HFF-Myc (cell line): ENCODE results near the gene FCHSD1.
A peak's percentile ranks its signal among the peaks of the same experiment; 100 is the strongest.

Experiments
- DNase-seq: peaks from one replicate; pipeline ENCODE4 v3.0.0-alpha.2; 2011; ENCODE audit warnings: low read depth; ENCODE audit errors: extremely low read depth
- H3K4me3 ChIP-seq: replicated peaks from 2 replicates; pipeline ENCODE4 v1.5.1; 2011; ENCODE audit warnings: low read depth, mild to moderate bottlenecking, control low read depth, low read length
- TF ChIP-seq, protein P1 (sequence below): IDR thresholded peaks from 2 replicates; pipeline ENCODE4 v1.5.1; 2012; ENCODE audit warnings: mild to moderate bottlenecking, low read depth, low read length, control low read depth; ENCODE audit errors: missing control alignments

FCHSD1 gene

DNA sequence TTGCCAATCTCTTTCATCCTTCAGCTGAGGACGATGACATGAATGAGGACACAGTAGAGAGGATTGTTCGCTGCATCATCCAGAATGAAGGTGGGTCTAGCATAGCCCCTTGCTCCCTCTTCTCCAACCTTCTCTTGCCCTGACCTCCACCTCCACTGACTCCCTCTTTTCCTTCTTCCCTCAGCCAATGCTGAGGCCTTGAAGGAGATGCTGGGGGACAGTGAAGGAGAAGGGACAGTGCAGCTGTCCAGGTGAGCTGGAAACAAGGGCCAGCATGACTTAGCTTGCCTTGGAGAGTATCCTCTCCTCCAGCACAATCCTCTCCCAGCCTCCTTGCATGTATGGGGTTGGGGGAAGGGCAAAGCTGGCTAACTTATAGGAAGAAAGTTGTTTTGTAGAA, 12.4 kb downstream of the FCHSD1 start:
- TF ChIP-seq, protein P1, sequence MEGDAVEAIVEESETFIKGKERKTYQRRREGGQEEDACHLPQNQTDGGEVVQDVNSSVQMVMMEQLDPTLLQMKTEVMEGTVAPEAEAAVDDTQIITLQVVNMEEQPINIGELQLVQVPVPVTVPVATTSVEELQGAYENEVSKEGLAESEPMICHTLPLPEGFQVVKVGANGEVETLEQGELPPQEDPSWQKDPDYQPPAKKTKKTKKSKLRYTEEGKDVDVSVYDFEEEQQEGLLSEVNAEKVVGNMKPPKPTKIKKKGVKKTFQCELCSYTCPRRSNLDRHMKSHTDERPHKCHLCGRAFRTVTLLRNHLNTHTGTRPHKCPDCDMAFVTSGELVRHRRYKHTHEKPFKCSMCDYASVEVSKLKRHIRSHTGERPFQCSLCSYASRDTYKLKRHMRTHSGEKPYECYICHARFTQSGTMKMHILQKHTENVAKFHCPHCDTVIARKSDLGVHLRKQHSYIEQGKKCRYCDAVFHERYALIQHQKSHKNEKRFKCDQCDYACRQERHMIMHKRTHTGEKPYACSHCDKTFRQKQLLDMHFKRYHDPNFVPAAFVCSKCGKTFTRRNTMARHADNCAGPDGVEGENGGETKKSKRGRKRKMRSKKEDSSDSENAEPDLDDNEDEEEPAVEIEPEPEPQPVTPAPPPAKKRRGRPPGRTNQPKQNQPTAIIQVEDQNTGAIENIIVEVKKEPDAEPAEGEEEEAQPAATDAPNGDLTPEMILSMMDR, result no peak
- no peak overlapping the region for H3K4me3 ChIP-seq
- DNase-seq, result no peak

DNA sequence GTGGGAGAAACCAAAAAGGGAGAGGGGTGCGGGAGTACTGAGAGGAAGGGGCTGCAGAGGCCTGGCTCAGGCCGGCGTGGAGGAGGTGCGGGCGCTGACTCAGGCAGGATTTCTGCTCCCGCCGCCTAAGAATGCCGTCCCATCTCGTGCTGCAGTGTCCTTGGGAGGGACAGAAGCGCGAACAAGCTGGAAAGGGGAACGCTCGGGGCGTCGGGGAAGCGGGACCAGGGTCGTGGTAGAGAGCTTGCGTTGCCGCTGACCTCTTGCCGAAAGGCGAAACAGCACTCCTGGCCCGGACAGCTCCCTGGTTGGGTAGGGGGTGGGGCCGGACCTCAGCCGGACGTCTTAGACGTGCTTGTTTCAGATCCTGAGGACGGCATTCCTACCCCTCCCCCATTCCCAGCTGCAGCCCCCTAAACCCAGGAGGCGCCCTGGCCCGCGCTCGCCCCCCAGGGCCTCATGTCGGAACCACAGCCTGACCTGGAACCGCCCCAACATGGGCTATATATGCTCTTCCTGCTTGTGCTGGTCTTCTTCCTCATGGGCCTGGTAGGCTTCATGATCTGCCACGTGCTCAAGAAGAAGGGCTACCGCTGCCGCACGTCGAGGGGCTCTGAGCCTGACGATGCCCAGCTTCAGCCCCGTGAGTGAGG, 13.3 kb downstream of the FCHSD1 start:
- TF ChIP-seq, protein P1, result peak; percentile 9
- no peak for DNase-seq
- H3K4me3 ChIP-seq, result peak overlapping the region; percentile 95

DNA sequence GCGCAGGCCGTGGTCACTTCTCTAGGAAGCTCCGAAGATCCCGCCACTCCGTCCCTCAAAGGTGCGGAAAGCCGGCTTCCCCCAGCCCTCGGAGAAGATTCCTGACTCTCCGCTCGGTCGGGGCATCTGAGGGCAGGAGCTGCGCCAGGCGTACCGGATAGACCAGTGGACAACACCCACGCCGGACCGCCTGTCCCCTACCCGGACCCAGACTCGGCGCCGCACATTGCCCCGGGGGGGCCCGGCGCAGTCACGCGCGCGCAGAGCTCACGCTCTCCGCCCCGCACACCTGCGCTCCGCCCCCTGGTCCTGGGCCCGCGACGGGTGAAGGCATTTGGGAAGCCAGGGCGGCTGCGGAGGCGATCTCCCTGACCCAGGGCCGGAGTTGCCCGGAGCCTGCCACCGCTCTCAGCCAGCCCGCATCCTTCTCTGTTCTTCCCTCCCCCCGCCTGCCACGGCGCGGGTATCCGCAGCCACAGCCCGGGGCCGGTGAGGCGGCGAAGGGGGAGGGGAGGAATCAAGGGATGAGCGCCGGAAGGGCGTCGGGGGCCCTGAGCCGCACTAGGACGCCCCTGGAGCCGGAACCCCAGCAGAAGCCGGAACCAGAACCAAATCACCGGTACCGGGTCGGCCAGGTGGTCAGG, 14.0 kb downstream of the FCHSD1 start:
- DNase-seq, result no peak
- TF ChIP-seq, protein P1, result no peak

DNA sequence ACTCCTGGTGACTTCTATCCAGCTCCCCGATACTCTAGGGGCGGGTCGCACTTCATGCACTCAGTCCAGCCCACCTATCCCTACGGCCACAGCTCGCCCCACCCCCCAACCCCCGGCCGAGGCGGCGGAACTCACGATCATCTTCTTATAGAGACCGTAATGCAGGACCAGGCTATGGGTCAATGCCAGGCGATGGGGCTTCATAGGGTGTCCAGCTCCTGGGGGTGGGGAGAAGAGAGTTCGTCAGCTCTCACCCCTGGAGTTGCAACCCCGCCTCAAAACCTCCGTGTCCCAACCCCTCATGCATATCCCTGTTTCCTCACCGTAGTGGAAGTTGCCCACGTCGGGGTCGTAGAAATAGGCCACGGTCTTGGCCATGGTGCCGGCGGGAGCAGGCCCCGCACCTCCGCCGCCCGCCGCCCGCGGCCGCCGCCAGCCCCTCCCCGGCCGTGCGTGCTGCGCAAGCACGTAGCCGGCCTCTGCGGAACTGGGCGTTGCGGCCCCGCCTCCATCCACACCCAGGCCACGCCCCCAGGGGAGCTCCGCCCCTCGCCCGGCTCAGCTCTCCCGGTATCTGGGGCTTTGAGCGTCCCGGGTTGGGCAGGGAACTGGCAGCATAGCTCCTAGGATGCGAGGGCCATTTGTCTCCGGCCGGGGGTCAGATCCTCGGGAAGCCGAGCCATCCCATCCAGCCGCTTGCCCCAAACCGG, 14.7 kb downstream of the FCHSD1 start, which contains the start of the genes HDAC3 and RELL2:
TSS of gene HDAC3 (minus strand) at position 437 of the 710 bp plus-strand sequence. CDS start at position 378, 59 bp downstream.
TSS of gene RELL2 (plus strand) at position 585 of the 710 bp plus-strand sequence. CDS start 1,229 bp downstream, outside the sequence.
- TF ChIP-seq, protein P1, result no peak
- no peak for DNase-seq

More for the DNA sequence above, 14.0 kb downstream of the FCHSD1 start:
- H3K4me3 ChIP-seq, result peak overlapping the region; percentile 95

DNA sequence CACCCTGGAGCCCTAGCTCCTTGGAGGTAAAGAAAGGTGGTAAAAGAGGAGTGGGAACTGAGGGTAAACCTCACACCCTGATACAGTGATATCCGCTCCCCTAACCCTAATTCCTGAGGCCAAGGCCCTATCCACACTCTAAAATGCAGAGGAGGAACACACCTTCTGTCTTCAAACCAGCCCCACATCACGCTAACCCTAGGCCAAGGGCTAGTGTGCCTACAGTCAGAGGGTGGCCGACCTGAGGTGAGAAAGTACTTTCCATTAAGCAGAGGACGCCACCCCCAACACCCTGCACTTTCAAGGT, 15.2 kb downstream of the FCHSD1 start:
- DNase-seq, result no peak
- peak overlapping the region; percentile 95 for H3K4me3 ChIP-seq
- TF ChIP-seq, protein P1, result no peak

More for the DNA sequence above, 14.7 kb downstream of the FCHSD1 start, which contains the start of the genes HDAC3 and RELL2:
- peak within 1 kb of the TSS; percentile 95 for H3K4me3 ChIP-seq

DNA sequence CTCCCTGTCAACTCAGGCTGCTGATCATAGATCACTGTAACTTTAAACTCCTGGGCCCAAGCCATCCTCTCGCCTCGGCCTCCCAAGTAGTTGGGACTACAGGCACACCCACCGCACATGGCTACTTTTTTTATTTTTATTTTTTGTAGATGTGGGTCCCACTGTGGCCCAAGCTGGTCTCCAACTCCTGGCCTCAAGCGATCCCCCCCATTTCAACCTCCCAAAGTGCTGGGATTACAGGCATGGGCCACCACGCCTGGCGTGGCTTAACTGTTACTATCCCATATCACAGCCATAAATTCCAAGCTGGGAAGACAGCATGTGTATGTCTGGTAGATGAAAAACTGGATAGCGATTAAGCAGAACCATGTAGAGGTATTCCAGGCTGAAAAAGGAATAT, 15.6 kb downstream of the FCHSD1 start:
- TF ChIP-seq, protein P1, result no peak
- DNase-seq, result no peak
- peak overlapping the region; percentile 95 for H3K4me3 ChIP-seq
